Measurements from ENCODE around the gene BAK1.
"Not testable (repeated sequence)": the region's sequence is repeated elsewhere in the genome, so short reads cannot be mapped to it uniquely, and the experiment has no call there.

BAK1 gene

GRCh38 chr6:33610067-33610466 lies 30.0 kb upstream of the BAK1 start:
- in situ Hi-C loops (cut with HindIII; ENCODE audit: low pct_ligation_motif_present, low pct_unique_long_range_greater_than_20kb, low sequenced_read_pairs): no loop called here
- DNase-seq: peak; percentile 82

DNA sequence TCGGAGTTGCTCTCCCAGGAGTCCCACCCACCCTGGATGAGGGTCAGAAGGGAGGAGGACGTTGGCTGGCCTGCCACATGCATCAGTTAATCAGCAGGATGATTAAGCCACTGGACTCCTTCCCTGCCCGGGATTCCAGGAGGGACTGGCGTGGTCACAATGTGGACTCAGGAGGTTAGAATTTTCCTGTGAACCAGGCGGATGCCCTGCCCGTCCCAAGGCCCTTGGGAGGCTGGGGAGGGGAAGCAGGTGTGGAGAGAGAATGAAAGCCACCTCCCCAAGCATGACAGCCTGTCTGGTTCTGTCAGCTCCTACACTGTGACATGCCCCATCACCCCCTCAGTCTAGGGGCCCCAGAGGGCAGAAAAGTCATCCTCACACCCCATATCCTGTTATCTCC lies 29.5 kb upstream of the BAK1 start:
- in situ Hi-C loops (cut with HindIII; ENCODE audit: low pct_ligation_motif_present, low pct_unique_long_range_greater_than_20kb, low sequenced_read_pairs): no loop called here
- peak; percentile 82 for DNase-seq

DNA sequence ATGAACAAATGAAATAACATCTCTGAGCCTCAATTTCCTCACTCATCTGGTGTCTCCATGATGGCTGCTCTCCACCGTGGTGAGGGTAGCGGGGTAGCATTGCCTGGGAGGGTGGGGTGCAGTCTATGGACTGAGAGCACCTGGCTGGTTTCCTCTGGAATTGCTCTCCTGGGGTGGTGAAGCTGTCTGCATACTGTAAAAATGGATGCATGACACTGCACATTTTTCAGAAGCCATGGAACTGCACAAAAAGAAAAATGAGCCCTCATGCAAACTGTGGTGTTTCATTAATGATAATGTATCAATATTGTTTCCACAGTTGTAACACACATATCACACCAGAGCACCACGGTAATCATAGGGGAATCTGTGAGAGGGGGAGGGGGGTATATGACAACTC lies 28.9 kb upstream of the BAK1 start:
- in situ Hi-C loops (cut with HindIII; ENCODE audit: low pct_ligation_motif_present, low pct_unique_long_range_greater_than_20kb, low sequenced_read_pairs): no loop called here

GRCh38 chr6:33607784-33608161 lies 27.7 kb upstream of the BAK1 start:
- in situ Hi-C loops (cut with HindIII; ENCODE audit: low pct_ligation_motif_present, low pct_unique_long_range_greater_than_20kb, low sequenced_read_pairs): no loop called here
- peak; percentile 59 for DNase-seq

More for the DNA sequence above, 28.9 kb upstream of the BAK1 start:
- no peak for DNase-seq

- no peak for DNase-seq
- in situ Hi-C loops (cut with HindIII; ENCODE audit: low pct_ligation_motif_present, low pct_unique_long_range_greater_than_20kb, low sequenced_read_pairs): no loop called here
These were observed 27.2 kb upstream of the BAK1 start for GRCh38 chr6:33607126-33607783.

DNA sequence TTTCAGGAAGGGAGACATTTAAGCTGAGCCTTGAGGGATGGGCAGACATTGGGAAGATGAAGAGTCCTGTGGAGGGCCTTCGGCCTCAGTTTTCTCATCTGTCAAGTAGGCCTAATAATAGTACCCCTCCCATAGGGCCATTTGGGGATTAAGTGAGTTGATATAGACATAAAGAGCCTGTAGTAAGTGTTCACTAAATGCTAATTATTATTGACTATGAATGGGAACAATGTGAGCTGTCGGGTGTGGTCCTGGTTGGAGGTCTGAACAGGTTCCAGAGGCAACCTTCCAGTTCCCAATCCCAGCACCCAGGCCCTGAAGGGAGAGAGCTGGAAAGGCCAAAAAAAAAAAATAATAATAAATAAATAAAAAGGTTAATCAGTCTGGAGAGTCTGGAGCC lies 26.6 kb upstream of the BAK1 start:
- no peak for DNase-seq
- in situ Hi-C loops (cut with HindIII; ENCODE audit: low pct_ligation_motif_present, low pct_unique_long_range_greater_than_20kb, low sequenced_read_pairs): no loop called here

- no peak for DNase-seq
- in situ Hi-C loops (cut with HindIII; ENCODE audit: low pct_ligation_motif_present, low pct_unique_long_range_greater_than_20kb, low sequenced_read_pairs): no loop called here
These were observed 25.1 kb upstream of the BAK1 start for GRCh38 chr6:33604941-33605854.

- in situ Hi-C loops (cut with HindIII; ENCODE audit: low pct_ligation_motif_present, low pct_unique_long_range_greater_than_20kb, low sequenced_read_pairs): no loop called here
- no peak for DNase-seq
These were observed 22.1 kb upstream of the BAK1 start for GRCh38 chr6:33602180-33602579.

DNA sequence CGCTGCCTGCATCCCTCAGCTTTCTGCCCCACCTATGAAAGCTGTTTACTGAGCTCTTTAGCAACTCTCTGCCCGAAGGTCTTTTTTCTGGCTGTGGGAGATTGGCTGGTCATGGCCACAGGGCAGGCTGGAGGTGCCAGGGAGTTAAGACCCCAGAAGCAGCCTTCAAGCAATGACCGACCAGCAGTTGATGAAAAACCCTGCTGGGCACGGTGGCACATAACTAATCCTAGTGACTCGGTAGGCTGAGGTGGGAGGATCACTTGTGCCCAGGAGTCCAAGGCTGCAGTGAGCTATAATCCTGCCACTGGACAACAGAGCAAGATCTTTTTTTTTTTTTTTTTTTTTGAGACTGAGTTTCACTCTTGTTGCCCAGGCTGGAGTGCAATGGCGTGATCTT lies 20.7 kb upstream of the BAK1 start:
- no peak for DNase-seq
- in situ Hi-C loops (cut with HindIII; ENCODE audit: low pct_ligation_motif_present, low pct_unique_long_range_greater_than_20kb, low sequenced_read_pairs): no loop called here

- DNase-seq: peak; percentile 95
- in situ Hi-C loops (cut with HindIII; ENCODE audit: low pct_ligation_motif_present, low pct_unique_long_range_greater_than_20kb, low sequenced_read_pairs): no loop called here
These were observed 19.4 kb upstream of the BAK1 start for GRCh38 chr6:33599413-33599938.

DNA sequence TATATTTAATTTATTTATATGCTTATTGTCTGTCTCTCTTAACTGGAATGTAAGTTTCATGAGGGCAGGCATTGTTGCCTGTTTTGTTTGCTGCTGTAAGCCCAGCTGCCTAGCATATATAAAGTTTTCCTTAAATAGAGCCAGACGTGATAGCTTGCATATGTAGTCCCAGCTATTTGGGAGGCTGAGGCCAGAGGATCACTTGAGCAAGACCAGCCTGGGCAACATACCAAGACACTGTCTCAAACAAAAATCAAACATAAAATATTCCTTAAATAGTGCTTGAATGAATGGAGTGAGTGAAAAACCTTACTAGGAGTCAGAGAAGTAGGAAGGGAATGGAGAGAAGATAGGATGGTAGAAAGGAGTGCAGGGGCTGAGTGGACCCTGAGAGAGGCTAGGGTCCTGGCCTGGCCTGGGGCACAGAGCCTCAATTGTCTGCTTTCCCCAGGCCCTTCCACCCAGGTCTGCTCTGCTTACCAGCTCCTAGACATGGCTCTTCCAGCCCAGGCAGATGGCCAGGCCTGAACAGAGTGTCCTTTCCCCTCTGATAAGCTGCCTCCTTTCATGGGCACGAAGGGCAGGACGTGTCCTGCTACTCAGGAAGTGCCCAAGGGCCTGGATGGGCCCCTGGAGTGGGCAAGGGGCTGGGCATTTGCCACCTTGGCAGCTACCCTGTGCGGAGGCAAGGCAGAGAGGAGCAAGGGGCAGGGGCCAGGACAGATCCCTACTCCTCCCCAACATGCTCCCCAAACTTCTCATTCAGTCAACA lies 17.7 kb upstream of the BAK1 start:
- DNase-seq: no peak
- in situ Hi-C loops (cut with HindIII; ENCODE audit: low pct_ligation_motif_present, low pct_unique_long_range_greater_than_20kb, low sequenced_read_pairs): no loop called here

- DNase-seq; in situ Hi-C loops (cut with HindIII; ENCODE audit: low pct_ligation_motif_present, low pct_unique_long_range_greater_than_20kb, low sequenced_read_pairs): not testable (repeated sequence)
These were observed 16.8 kb upstream of the BAK1 start for GRCh38 chr6:33596894-33597293.

DNA sequence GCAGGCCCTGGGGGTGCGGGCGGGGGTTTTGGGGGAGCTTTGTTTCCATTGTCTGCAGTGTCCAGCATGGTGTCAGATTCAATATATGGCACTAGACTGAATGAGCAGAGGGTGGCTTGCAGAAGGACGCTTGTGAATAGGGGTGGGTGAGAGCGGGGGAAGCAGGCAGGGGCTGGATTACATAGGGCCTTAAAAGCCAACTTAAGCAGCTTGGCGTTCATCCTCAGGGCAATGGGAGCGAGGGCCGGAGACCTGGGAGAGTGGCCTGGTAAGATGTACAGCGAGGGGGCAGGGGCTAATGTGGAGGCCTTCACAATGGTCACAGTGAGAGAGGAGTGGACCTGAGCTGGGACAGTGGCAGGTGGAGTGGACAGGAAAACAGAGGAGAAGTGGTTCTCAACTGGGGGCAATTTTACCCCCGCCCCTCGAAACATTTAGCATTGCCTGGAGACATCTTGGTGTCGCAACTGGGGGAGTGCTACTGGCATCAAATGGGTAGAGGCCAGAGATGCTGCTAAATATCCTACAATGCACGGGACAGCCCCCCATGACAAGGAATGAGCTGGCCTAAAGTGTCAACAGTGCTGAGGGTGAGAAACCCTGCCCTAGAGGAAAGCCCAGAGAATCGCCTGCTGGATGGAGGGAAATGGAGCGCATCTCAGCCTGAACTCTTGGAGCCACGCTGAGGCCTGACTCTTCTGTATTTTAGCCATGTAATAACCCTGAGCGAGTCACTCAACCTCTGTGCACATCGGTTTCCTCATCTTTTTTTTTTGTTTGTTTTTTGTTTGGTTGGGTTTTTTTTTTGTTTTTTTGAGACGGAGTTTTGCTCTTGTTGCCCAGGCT lies 15.1 kb upstream of the BAK1 start:
- in situ Hi-C loops (cut with HindIII; ENCODE audit: low pct_ligation_motif_present, low pct_unique_long_range_greater_than_20kb, low sequenced_read_pairs): no loop called here
- DNase-seq: peak; percentile 24

- in situ Hi-C loops (cut with HindIII; ENCODE audit: low pct_ligation_motif_present, low pct_unique_long_range_greater_than_20kb, low sequenced_read_pairs): no loop called here
- DNase-seq: no peak
These were observed 13.3 kb upstream of the BAK1 start for GRCh38 chr6:33593414-33593727.

DNA sequence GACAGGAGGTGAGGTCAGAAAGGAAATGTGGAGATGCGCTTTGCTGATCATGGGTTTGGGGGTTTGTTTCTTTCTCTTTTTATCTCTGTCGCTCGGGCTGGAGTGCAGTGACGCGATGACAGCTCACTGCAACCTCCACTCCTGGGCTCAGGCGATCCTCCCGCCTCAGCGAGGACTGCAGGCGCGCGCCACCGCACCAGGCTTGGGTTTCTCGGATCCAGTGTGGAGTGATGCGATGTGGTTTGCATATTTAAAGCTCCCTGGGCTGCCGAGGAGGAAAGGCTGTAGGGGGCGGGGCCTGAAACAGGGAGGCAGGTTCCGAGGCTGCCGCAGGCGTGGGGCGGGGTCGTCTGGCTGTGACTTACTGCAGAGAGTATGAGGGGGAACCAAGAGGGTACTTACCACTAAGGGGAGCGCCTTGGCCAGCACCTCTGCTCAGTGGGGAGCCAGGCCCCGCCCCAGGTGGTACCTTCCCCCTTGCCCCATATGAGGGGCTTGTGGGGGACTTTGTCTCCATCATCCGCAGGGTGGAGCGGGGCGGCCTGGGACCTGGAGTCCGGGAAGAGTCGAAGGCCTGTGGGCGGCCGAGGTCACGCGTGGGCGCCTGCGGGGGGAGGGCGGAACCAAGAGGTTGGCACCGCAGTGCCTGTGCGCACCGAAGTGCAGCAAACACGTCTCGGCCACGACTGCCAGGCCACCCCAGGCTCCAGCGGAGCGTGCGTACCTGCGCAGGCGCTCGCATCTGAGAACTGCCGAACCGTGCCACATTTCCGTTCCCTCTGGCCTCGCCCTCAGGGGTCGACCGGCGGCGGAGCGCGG lies 12.7 kb upstream of the BAK1 start:
- DNase-seq: peak; percentile 71
- in situ Hi-C loops (cut with HindIII; ENCODE audit: low pct_ligation_motif_present, low pct_unique_long_range_greater_than_20kb, low sequenced_read_pairs): no loop called here

DNA sequence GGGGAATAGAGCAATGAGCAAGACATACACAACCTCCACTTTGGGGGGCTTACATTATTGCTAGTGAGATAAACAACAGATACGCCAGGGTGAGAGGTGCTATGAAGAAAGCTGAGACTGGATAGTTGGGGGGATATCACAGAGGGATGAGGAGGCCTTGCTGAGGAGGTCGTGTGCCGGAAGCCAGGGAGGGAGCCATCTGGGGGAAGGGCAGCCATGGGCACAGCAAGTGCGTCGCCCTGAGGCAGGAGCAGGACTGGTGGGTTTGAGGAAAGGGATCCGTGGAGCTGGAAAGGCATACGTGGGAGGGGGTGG lies 12.2 kb upstream of the BAK1 start:
- in situ Hi-C loops (cut with HindIII; ENCODE audit: low pct_ligation_motif_present, low pct_unique_long_range_greater_than_20kb, low sequenced_read_pairs): no loop called here
- no peak for DNase-seq

- no peak for DNase-seq
- in situ Hi-C loops (cut with HindIII; ENCODE audit: low pct_ligation_motif_present, low pct_unique_long_range_greater_than_20kb, low sequenced_read_pairs): no loop called here
These were observed 11.5 kb upstream of the BAK1 start for GRCh38 chr6:33591424-33592032.
